ENCODE measurements around the gene BTBD9. TPM values are rescaled to one million over a fixed set of nuclear protein-coding genes. Genes with fewer than 3 reads are reported as not detected.

Gene BTBD9
- total and polyA plus RNA-seq, 2 donors (not counting 1 experiment from before 2014, with no cell fraction given): 4.1 to 48.9 TPM

DNA sequence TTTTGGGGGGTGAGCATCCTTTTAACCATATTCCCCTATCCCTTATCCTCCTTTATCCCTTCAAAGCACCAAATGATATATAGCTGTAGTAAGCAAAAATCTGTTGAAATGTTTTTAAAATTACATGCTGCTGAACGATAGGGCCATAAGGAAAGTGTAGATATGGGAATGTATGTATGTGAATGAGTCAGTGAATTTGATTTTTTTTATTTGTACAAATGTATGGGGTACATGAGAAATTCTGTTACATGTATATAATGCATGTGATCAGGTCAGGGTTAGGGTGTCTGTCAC is 493.0 kb downstream of the BTBD9 start:
- ChIA-PET CTCF (no interaction called here), POLR2A (interaction anchor here (0.6 kb wide), 1 partner anchor 574 kb away, joined by 3 read pairs; no protein-coding TSS in a partner anchor)
- no peak overlapping the region for H3K9ac ChIP-seq (ENCODE audit: low read length)
- no peaks in the 10 kb centered on the region for H3K9me3 ChIP-seq (ENCODE audit: control extremely low read depth in 1 of 3, control insufficient read depth in 2 of 3, insufficient read depth in 1 of 3, low read length in 2 of 3)
- H3K4me1 ChIP-seq (ENCODE audit: control insufficient read depth in 2 of 2, insufficient read depth in 2 of 2, low read length in 2 of 2): no peaks in the 10 kb centered on the region
- Mint-ChIP-seq H3K27me3 (no peaks in the 10 kb centered on the region), H3K4me1 (no peaks in the 10 kb centered on the region), H3K9me3 (ENCODE audit: insufficient read depth) (no peaks in the 10 kb centered on the region), H3K27ac (no peak overlapping the region), H3K4me3 (no peak overlapping the region)
- TF ChIP-seq, protein P1, sequence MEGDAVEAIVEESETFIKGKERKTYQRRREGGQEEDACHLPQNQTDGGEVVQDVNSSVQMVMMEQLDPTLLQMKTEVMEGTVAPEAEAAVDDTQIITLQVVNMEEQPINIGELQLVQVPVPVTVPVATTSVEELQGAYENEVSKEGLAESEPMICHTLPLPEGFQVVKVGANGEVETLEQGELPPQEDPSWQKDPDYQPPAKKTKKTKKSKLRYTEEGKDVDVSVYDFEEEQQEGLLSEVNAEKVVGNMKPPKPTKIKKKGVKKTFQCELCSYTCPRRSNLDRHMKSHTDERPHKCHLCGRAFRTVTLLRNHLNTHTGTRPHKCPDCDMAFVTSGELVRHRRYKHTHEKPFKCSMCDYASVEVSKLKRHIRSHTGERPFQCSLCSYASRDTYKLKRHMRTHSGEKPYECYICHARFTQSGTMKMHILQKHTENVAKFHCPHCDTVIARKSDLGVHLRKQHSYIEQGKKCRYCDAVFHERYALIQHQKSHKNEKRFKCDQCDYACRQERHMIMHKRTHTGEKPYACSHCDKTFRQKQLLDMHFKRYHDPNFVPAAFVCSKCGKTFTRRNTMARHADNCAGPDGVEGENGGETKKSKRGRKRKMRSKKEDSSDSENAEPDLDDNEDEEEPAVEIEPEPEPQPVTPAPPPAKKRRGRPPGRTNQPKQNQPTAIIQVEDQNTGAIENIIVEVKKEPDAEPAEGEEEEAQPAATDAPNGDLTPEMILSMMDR (IDR thresholded peaks at IDR 0.05): no peak
- TF ChIP-seq EZH2 (IDR thresholded peaks at IDR 0.05; ENCODE audit: borderline replicate concordance, insufficient read depth, low read depth, low read length, poor library complexity, severe bottlenecking): no peak
- 100% methylated on average over 1 of the region's 1 CpG for WGBS (ENCODE audit: insufficient coverage)
- intact Hi-C loops (cut with micrococcal nuclease): no loop called here
- ATAC-seq (ENCODE audit: low read depth) (no peak), DNase-seq (no peak)
- peaks cover 19% of the 10 kb centered on the region for H4K20me1 ChIP-seq (ENCODE audit: control insufficient read depth, insufficient read depth, low read length, poor library complexity, severe bottlenecking)
- H3K36me3 ChIP-seq (replicated peaks in 1 of 2; ENCODE audit: control extremely low read depth in 1 of 2, control insufficient read depth in 1 of 2, extremely low read depth in 1 of 2, insufficient read depth in 2 of 2, low read length in 1 of 2): peaks cover 9 to 21% of the 10 kb centered on the region in 2 experiments
- no peak overlapping the region for H3K4me2 ChIP-seq (replicated peaks; ENCODE audit: low read depth, low read length, poor library complexity, severe bottlenecking)
- no peak overlapping the region for H2AFZ ChIP-seq (ENCODE audit: insufficient read depth, low read depth, low read length, poor library complexity, severe bottlenecking)
- H3K4me3 ChIP-seq (ENCODE audit: control extremely low read depth in 1 of 5, extremely low read depth in 1 of 5, insufficient read depth in 1 of 5, low read depth in 2 of 5, low read length in 4 of 5): no peak overlapping the region
- H3K27me3 ChIP-seq (replicated peaks in 1 of 4; ENCODE audit: control extremely low read depth in 1 of 4, control insufficient read depth in 3 of 4, insufficient read depth in 4 of 4, low read length in 3 of 4): no peaks in the 10 kb centered on the region
- H3K79me2 ChIP-seq (ENCODE audit: control insufficient read depth, insufficient read depth, low read length): no peaks in the 10 kb centered on the region
- no peak overlapping the region for H3K27ac ChIP-seq (ENCODE audit: low read length in 2 of 2)

DNA sequence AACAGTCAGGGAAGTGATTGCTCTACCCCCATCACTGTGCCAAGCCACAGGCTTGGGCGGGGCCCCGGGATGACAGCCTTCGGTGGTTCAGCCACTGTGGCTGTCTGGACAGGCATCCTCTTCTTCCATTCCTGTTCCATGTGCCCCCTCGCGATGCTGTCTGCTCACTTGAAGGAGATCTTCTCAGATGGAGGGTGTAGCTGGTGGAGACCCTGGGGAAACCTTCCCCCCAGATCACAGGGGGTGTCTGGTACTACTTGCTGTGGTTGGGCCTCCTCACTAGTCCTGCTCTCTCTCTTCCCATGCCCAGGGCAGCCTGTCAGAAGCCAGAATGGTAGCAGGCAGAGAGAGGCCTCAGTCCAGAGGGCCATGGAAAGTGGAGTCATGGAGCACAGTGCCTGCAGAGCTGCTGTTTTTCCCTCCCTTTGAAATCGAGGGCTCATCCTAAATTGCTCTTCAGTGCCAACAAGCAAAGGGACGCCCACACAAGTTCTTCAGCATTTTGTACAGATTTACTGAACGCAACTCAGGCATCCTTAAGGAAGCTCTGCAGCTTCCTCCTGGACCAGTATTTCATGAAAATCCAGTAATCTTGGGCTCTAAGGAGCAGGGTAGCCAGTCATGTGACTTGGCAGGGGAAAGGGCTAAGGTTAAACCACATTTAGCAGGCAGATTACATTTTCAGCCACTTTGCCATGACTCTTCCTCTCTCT is 493.6 kb downstream of the BTBD9 start:
- DNase-seq (no peak), ATAC-seq (ENCODE audit: low read depth) (no peak)
- Histone ChIP-seq H3K9me3 (ENCODE audit: control extremely low read depth in 1 of 3, control insufficient read depth in 2 of 3, insufficient read depth in 1 of 3, low read length in 2 of 3) (no peaks in the 10 kb centered on the region), H3K79me2 (ENCODE audit: control insufficient read depth, insufficient read depth, low read length) (no peaks in the 10 kb centered on the region), H4K20me1 (ENCODE audit: control insufficient read depth, insufficient read depth, low read length, poor library complexity, severe bottlenecking) (peaks cover 19% of the 10 kb centered on the region), H3K27me3 (replicated peaks in 1 of 4; ENCODE audit: control extremely low read depth in 1 of 4, control insufficient read depth in 3 of 4, insufficient read depth in 4 of 4, low read length in 3 of 4) (no peaks in the 10 kb centered on the region), H3K4me3 (ENCODE audit: control extremely low read depth in 1 of 5, extremely low read depth in 1 of 5, insufficient read depth in 1 of 5, low read depth in 2 of 5, low read length in 4 of 5) (no peak overlapping the region), H3K4me2 (replicated peaks; ENCODE audit: low read depth, low read length, poor library complexity, severe bottlenecking) (no peak overlapping the region), H3K4me1 (ENCODE audit: control insufficient read depth in 2 of 2, insufficient read depth in 2 of 2, low read length in 2 of 2) (no peaks in the 10 kb centered on the region), H3K36me3 (replicated peaks in 1 of 2; ENCODE audit: control extremely low read depth in 1 of 2, control insufficient read depth in 1 of 2, extremely low read depth in 1 of 2, insufficient read depth in 2 of 2, low read length in 1 of 2) (peaks cover 10 to 22% of the 10 kb centered on the region in 2 experiments), H3K9ac (ENCODE audit: low read length) (no peak overlapping the region), H2AFZ (ENCODE audit: insufficient read depth, low read depth, low read length, poor library complexity, severe bottlenecking) (no peak overlapping the region), H3K27ac (ENCODE audit: low read length in 2 of 2) (no peak overlapping the region)
- Mint-ChIP-seq H3K4me1 (no peaks in the 10 kb centered on the region), H3K4me3 (no peak overlapping the region), H3K9me3 (ENCODE audit: insufficient read depth) (no peaks in the 10 kb centered on the region), H3K27me3 (no peaks in the 10 kb centered on the region), H3K27ac (no peak overlapping the region)
- CTCF ChIA-PET: no interaction called here
- POLR2A ChIA-PET: interaction anchor here (0.6 kb wide), 1 partner anchor 575 kb away, joined by 3 read pairs; no protein-coding TSS in a partner anchor
- WGBS (ENCODE audit: insufficient coverage): 99% methylated on average over 6 of the region's 8 CpGs
- intact Hi-C loops (cut with micrococcal nuclease): no loop called here
- TF ChIP-seq EZH2 (IDR thresholded peaks at IDR 0.05; ENCODE audit: borderline replicate concordance, insufficient read depth, low read depth, low read length, poor library complexity, severe bottlenecking): no peak

Measured in B cell (primary cell).